GM23338 (cell line): ENCODE measurements around the gene CATSPERD. TPM values are rescaled to one million over a fixed set of nuclear protein-coding genes. Genes with fewer than 3 reads are reported as not detected.

Source experiments
- ATAC-seq: fragments of 200-7000 bp; cut with Tn5 transposase; 3 replicates; pipeline ENCODE4 v1.9.1; 2020
- DNase-seq: peaks from one replicate; pipeline ENCODE4 v3.0.0-alpha.2; 2015; ENCODE audit warnings: low spot score
- H2AFZ ChIP-seq: fragments of 200-600 bp; sonication (generic); 2 replicates; pipeline ENCODE4 v1.8.0; 2016; ENCODE audit warnings: antibody characterized with exemption, mild to moderate bottlenecking, moderate library complexity
- H3F3A ChIP-seq: fragments of 200-600 bp; sonication (generic); replicated peaks from 2 replicates; pipeline ENCODE4 v1.8.0; 2017; ENCODE audit warnings: antibody characterized with exemption, mixed run types, low read depth
- H3K27ac ChIP-seq: fragments of 200-600 bp; sonication (generic); 2 replicates; pipeline ENCODE4 v1.6.1; 2016; ENCODE audit warnings: low read depth
- H3K27me3 ChIP-seq: fragments of 200-600 bp; sonication (generic); 2 replicates; pipeline ENCODE4 v1.8.0; 2016; ENCODE audit warnings: mild to moderate bottlenecking, mixed run types, moderate library complexity; ENCODE audit not compliant: insufficient read depth
- H3K36me3 ChIP-seq: fragments of 200-600 bp; sonication (generic); 2 replicates; pipeline ENCODE4 v1.8.0; 2016; ENCODE audit warnings: mild to moderate bottlenecking; ENCODE audit not compliant: insufficient read depth
- H3K4me1 ChIP-seq: fragments of 200-600 bp; sonication (generic); 2 replicates; pipeline ENCODE4 v1.8.0; 2016; ENCODE audit warnings: mild to moderate bottlenecking, moderate library complexity; ENCODE audit not compliant: insufficient read depth
- H3K4me2 ChIP-seq: fragments of 200-600 bp; sonication (generic); 2 replicates; pipeline ENCODE4 v1.7.1; 2017; ENCODE audit warnings: mixed run types
- H3K4me3 ChIP-seq: fragments of 200-600 bp; sonication (generic); 2 replicates; pipeline ENCODE4 v1.6.1; 2016; ENCODE audit warnings: mixed run types
- H3K79me2 ChIP-seq: fragments of 200-600 bp; sonication (generic); replicated peaks from 2 replicates; pipeline ENCODE4 v1.8.0; 2017; ENCODE audit warnings: mild to moderate bottlenecking; ENCODE audit not compliant: insufficient read depth
- H3K9me2 ChIP-seq: fragments of 200-600 bp; sonication (generic); 2 replicates; pipeline ENCODE4 v1.8.0; 2017; ENCODE audit not compliant: insufficient read depth
- H4K20me1 ChIP-seq: fragments of 200-600 bp; sonication (generic); replicated peaks from 2 replicates; pipeline ENCODE4 v1.8.0; 2017; ENCODE audit warnings: mild to moderate bottlenecking; ENCODE audit not compliant: insufficient read depth
- H3K27ac Mint-ChIP-seq: 2 replicates; pipeline ENCODE4 v1.8.0; 2020; ENCODE audit warnings: inconsistent platforms, mild to moderate bottlenecking, moderate library complexity, mixed read lengths
- H3K27me3 Mint-ChIP-seq: 3 replicates; pipeline ENCODE4 v1.8.0; 2022; ENCODE audit warnings: low read depth, mild to moderate bottlenecking, moderate library complexity, mixed read lengths, inconsistent platforms; ENCODE audit not compliant: insufficient read depth, poor library complexity
- H3K36me3 Mint-ChIP-seq: 3 replicates; pipeline ENCODE4 v1.8.0; 2021; ENCODE audit warnings: low read depth, mild to moderate bottlenecking, inconsistent platforms, moderate library complexity, mixed read lengths
- H3K4me1 Mint-ChIP-seq: 3 replicates; pipeline ENCODE4 v1.8.0; 2020; ENCODE audit warnings: mild to moderate bottlenecking, inconsistent platforms, mixed read lengths
- H3K4me3 Mint-ChIP-seq: 3 replicates; pipeline ENCODE4 v1.8.0; 2021; ENCODE audit warnings: moderate library complexity, mild to moderate bottlenecking, inconsistent platforms, mixed read lengths
- H3K9me3 Mint-ChIP-seq: 3 replicates; pipeline ENCODE4 v1.8.0; 2020; ENCODE audit warnings: moderate library complexity, mild to moderate bottlenecking, inconsistent platforms, mixed read lengths
- CREB1 ChIP-seq: fragments of 250-450 bp; sonication (Bioruptor Pico); IDR thresholded peaks from 2 replicates; pipeline ENCODE4 v1.5.0; 2020; ENCODE audit warnings: low read depth, mild to moderate bottlenecking, moderate library complexity
- EZH2 ChIP-seq: fragments of 200-600 bp; sonication (generic); IDR thresholded peaks from one replicate; pipeline ENCODE4 v1.8.0; 2017; ENCODE audit warnings: antibody characterized with exemption, mild to moderate bottlenecking, low read depth; ENCODE audit not compliant: unreplicated experiment
- EZH2phosphoT487 ChIP-seq: fragments of 200-600 bp; sonication (generic); IDR thresholded peaks from one replicate; pipeline ENCODE4 v1.8.1; 2018; ENCODE audit warnings: antibody characterized with exemption; ENCODE audit not compliant: unreplicated experiment
- JUNB ChIP-seq: IDR thresholded peaks from one replicate; pipeline ENCODE4 v1.6.1; 2016; ENCODE audit warnings: antibody characterized with exemption; ENCODE audit not compliant: unreplicated experiment
- NANOG ChIP-seq: IDR thresholded peaks from 2 replicates; pipeline ENCODE4 v1.6.1; 2016; ENCODE audit warnings: antibody characterized with exemption, borderline replicate concordance
- POLR2AphosphoS5 ChIP-seq: IDR thresholded peaks from 2 replicates; pipeline ENCODE4 v1.6.1; 2016; ENCODE audit warnings: antibody characterized with exemption, low read depth
- STAT1 ChIP-seq: IDR thresholded peaks from one replicate; pipeline ENCODE4 v1.6.1; 2016; ENCODE audit warnings: antibody characterized with exemption; ENCODE audit not compliant: unreplicated experiment
- ZNF114 ChIP-seq: fragments of 250-450 bp; sonication (Bioruptor Pico); IDR thresholded peaks from 2 replicates; pipeline ENCODE4 v1.5.0; 2020; ENCODE audit warnings: mild to moderate bottlenecking, moderate library complexity
- ZNF331 ChIP-seq: fragments of 250-450 bp; sonication (Bioruptor Pico); IDR thresholded peaks from 2 replicates; pipeline ENCODE4 v1.5.0; 2020; ENCODE audit warnings: low read depth, mild to moderate bottlenecking, moderate library complexity
- polyA plus RNA-seq: library from polyadenylated mRNA; unstranded; fragments of >200 nt; fragmentation: Nextera tagmentation; extraction: Ambion mirVana; gene quantifications from 2 replicates; pipeline ENCODE4 v1.2.1, GENCODE V29; 2016
- total RNA-seq: library from RNA; depleted of rRNA; stranded (reverse); fragments of >200 nt; shearing (Covaris generic); gene quantifications from 2 replicates; pipeline ENCODE4 v1.2.3, GENCODE V29; 2014
- TF ChIP-seq, protein P1 (sequence below): IDR thresholded peaks from one replicate; pipeline ENCODE4 v1.6.1; 2018; ENCODE audit warnings: antibody characterized with exemption; ENCODE audit not compliant: unreplicated experiment
- TF ChIP-seq, protein P2 (sequence below), 2 experiments: fragments of 200-600 bp in 1 of 2; sonication (generic) in 1 of 2; conservative IDR thresholded peaks; 2 replicates each; pipeline versions ENCODE4 v1.5.1 to v1.6.1; 2016 to 2017; ENCODE audit warnings: antibody characterized with exemption in 2 of 2, low read depth in 2 of 2, mild to moderate bottlenecking in 2 of 2, moderate library complexity in 1 of 2
- TF ChIP-seq, protein P3 (sequence below): IDR thresholded peaks from 2 replicates; pipeline ENCODE4 v1.6.1; 2016; ENCODE audit warnings: antibody characterized with exemption

The CATSPERD gene
- total and polyA plus RNA-seq, 2 experiments from 2014 or later: 0.17 TPM; not detected in 1

- no peak overlapping the region for H3K4me2 ChIP-seq
- H3K36me3 ChIP-seq: no peaks in the 10 kb centered on the region
- no peaks in the 10 kb centered on the region for H3K27me3 ChIP-seq
- TF ChIP-seq, protein P1, sequence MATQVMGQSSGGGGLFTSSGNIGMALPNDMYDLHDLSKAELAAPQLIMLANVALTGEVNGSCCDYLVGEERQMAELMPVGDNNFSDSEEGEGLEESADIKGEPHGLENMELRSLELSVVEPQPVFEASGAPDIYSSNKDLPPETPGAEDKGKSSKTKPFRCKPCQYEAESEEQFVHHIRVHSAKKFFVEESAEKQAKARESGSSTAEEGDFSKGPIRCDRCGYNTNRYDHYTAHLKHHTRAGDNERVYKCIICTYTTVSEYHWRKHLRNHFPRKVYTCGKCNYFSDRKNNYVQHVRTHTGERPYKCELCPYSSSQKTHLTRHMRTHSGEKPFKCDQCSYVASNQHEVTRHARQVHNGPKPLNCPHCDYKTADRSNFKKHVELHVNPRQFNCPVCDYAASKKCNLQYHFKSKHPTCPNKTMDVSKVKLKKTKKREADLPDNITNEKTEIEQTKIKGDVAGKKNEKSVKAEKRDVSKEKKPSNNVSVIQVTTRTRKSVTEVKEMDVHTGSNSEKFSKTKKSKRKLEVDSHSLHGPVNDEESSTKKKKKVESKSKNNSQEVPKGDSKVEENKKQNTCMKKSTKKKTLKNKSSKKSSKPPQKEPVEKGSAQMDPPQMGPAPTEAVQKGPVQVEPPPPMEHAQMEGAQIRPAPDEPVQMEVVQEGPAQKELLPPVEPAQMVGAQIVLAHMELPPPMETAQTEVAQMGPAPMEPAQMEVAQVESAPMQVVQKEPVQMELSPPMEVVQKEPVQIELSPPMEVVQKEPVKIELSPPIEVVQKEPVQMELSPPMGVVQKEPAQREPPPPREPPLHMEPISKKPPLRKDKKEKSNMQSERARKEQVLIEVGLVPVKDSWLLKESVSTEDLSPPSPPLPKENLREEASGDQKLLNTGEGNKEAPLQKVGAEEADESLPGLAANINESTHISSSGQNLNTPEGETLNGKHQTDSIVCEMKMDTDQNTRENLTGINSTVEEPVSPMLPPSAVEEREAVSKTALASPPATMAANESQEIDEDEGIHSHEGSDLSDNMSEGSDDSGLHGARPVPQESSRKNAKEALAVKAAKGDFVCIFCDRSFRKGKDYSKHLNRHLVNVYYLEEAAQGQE: no peak
- TF ChIP-seq ZNF331 (CRISPR knock-in tag): no peak
- no peak overlapping the region for H3K4me3 Mint-ChIP-seq
- peaks cover 10% of the 10 kb centered on the region for H3K4me1 Mint-ChIP-seq
- H2AFZ ChIP-seq: no peak overlapping the region
- no peak overlapping the region for H3K4me3 ChIP-seq
- no peaks in the 10 kb centered on the region for H3K9me2 ChIP-seq
- peaks cover 17% of the 10 kb centered on the region for H3K27me3 Mint-ChIP-seq
- ATAC-seq (no peak), DNase-seq (no peak)
- no peaks in the 10 kb centered on the region for H3K79me2 ChIP-seq
- no peak overlapping the region for H3K27ac ChIP-seq
- H3K36me3 Mint-ChIP-seq: no peaks in the 10 kb centered on the region; the same call in 2 of the 3 replicates
- peaks cover 6% of the 10 kb centered on the region; the same call in 1 of the 2 replicates for H3K4me1 ChIP-seq
- H4K20me1 ChIP-seq: no peaks in the 10 kb centered on the region; the same call in 1 of the 2 replicates
- no peaks in the 10 kb centered on the region for H3K9me3 Mint-ChIP-seq
- H3F3A ChIP-seq: no peaks in the 10 kb centered on the region
- H3K27ac Mint-ChIP-seq: no peak overlapping the region
Measured at GRCh38 chr19:5811117-5811516, 90.7 kb downstream of the CATSPERD start.

DNA sequence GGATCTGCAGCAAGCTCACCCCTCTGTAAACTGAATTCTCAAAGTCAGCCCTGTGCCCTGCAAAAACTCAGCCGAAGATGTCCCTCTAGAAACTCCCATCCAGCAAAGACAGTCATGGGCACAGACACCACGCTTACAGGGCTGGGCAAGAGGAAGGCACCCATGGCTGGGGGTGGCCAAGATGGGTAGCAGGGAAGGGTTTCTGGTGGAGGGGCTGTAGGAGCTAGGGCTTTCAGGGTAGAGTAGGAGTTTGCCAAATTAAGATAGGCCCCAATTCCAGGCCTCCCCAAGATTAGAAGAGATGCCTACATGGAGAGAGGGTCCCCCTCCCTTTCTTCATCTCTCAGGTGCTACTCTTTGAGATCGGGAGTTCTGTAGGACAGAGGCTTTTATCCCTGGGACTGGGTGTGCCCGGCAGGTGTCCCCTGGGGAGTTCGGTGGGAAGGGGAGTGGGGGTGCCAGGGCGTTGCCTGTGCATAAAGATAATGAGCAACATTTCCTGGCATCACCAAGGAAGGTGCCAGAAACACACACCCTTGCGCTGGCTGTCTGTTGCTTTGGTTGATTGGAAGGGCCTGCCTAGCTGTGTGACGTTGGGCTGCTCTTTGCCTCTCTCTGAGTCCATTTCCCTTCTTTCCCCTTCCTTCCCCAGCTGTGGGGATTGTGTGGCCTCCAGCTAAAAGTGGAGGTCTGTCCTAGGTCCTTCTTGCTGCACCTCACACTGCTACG, 93.8 kb downstream of the CATSPERD start:
- H3K27ac Mint-ChIP-seq: no peak overlapping the region
- no peaks in the 10 kb centered on the region; the same call in 1 of the 2 replicates for H4K20me1 ChIP-seq
- ATAC-seq (no peak), DNase-seq (no peak)
- no peak overlapping the region for H3K4me3 ChIP-seq
- no peaks in the 10 kb centered on the region for H3K36me3 ChIP-seq
- H3K4me2 ChIP-seq: no peak overlapping the region
- H3K27me3 ChIP-seq: no peaks in the 10 kb centered on the region
- H3K36me3 Mint-ChIP-seq: no peaks in the 10 kb centered on the region
- H3K4me1 Mint-ChIP-seq: no peaks in the 10 kb centered on the region
- no peaks in the 10 kb centered on the region for H3K9me2 ChIP-seq
- no peaks in the 10 kb centered on the region for H3K4me1 ChIP-seq
- no peak overlapping the region for H2AFZ ChIP-seq
- no peaks in the 10 kb centered on the region for H3K79me2 ChIP-seq
- H3K9me3 Mint-ChIP-seq: no peaks in the 10 kb centered on the region
- H3F3A ChIP-seq: no peaks in the 10 kb centered on the region
- no peak overlapping the region for H3K4me3 Mint-ChIP-seq
- peaks cover 14% of the 10 kb centered on the region for H3K27me3 Mint-ChIP-seq
- H3K27ac ChIP-seq: no peak overlapping the region
- no peak for TF ChIP-seq JUNB
- TF ChIP-seq EZH2: no peak
- no peak for TF ChIP-seq EZH2phosphoT487
- no peak for TF ChIP-seq POLR2AphosphoS5
- TF ChIP-seq ZNF114: no peak
- TF ChIP-seq STAT1: no peak
- no peak for TF ChIP-seq ZNF331 (CRISPR knock-in tag)
- no peak for TF ChIP-seq CREB1 (CRISPR knock-in tag)
- no peak for TF ChIP-seq NANOG
- TF ChIP-seq, protein P2, sequence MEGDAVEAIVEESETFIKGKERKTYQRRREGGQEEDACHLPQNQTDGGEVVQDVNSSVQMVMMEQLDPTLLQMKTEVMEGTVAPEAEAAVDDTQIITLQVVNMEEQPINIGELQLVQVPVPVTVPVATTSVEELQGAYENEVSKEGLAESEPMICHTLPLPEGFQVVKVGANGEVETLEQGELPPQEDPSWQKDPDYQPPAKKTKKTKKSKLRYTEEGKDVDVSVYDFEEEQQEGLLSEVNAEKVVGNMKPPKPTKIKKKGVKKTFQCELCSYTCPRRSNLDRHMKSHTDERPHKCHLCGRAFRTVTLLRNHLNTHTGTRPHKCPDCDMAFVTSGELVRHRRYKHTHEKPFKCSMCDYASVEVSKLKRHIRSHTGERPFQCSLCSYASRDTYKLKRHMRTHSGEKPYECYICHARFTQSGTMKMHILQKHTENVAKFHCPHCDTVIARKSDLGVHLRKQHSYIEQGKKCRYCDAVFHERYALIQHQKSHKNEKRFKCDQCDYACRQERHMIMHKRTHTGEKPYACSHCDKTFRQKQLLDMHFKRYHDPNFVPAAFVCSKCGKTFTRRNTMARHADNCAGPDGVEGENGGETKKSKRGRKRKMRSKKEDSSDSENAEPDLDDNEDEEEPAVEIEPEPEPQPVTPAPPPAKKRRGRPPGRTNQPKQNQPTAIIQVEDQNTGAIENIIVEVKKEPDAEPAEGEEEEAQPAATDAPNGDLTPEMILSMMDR (conservative IDR thresholded peaks at IDR 0.05; ENCODE audit: low read depth in 2 of 2): no peak
- TF ChIP-seq, protein P3, sequence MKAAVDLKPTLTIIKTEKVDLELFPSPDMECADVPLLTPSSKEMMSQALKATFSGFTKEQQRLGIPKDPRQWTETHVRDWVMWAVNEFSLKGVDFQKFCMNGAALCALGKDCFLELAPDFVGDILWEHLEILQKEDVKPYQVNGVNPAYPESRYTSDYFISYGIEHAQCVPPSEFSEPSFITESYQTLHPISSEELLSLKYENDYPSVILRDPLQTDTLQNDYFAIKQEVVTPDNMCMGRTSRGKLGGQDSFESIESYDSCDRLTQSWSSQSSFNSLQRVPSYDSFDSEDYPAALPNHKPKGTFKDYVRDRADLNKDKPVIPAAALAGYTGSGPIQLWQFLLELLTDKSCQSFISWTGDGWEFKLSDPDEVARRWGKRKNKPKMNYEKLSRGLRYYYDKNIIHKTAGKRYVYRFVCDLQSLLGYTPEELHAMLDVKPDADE: no peak
